SHP77 (cell line): ENCODE measurements around the gene CYP11A1.
"Not testable (repeated sequence)": the region's sequence is repeated elsewhere in the genome, so short reads cannot be mapped to it uniquely, and the experiment has no call there.

ENCODE experiments used
- DNase-seq, 2 experiments: peaks; one replicate each; lab custom pipeline; 2025; lab: John Stamatoyannopoulos, UW

CYP11A1 gene

GRCh38 chr15:74374648-74375302, 7.3 kb upstream of the CYP11A1 start:
- DNase-seq = no peak

DNA sequence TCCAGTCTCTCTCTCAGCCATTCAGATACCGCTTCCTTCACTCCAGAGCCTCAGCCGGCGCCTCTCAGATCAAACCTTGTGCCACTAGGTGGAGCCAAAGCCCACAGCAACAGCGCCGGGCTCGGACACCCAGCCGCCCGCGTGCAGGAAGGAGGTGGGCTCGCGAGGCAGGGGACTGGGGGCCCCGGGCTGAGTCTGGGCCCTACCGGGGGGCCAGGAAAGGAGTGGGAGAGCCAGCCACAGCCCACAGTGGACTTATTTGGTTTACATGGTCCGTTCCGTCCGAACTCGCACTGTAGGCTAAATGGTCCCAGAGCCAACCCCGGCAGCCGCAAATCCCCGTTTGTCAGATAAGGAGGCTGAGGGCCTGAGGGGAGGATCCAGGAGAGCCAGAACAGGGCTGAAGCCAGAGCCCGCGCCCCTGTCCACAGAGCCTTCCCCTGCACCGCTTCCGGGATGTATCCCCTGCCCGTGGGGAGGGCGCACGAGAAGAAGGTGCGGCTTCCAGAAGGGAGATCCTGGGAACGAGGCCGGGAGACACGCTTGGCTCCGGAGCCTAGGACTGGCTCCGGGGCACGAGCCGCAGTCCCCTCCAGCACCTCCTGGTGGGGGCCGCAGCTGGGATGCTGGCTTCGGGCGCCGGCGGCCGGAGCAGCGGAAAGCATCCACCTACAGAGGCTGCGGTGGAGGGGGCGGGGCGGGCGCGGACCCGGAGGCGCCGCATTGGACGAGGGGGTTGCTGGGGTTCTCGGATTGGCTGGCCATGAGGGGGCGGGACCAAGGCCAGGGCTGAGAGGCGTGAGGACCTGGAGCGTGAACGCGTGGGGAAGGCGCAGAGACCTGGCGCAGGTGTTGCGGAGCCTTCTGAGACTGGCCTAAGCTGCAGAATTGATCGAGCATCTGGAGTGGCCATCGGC, 6.5 kb upstream of the CYP11A1 start:
- peak; percentile 89 to 92 for DNase-seq

DNA sequence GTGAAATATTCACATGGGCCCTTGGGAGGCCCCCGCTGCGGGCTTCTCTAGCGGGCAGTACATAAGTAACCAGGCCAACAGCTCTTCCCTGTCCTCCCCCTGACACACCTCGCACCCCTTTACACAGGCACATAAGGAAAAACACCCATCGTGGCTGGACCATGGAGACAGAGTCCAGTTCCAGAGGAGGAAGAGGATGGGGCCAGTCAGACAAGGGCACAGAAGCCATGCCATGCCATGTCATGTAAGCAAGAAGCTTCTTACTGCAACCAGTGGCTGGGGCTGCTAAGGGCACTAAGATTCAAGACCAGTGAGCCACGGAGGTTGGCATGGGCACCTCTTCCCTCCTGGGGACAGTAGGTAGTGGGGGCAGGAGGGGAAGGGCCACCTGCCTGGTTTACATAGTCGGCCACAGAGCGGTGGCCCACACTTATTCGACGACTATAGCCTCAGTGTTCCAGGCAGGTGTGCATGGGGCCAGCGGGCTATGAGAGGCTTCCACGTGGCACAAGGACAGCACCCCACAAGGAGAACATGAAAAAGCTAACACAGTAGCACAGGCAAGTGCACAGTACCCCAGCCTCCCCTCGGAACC, 5.7 kb upstream of the CYP11A1 start:
- DNase-seq = no peak

DNA sequence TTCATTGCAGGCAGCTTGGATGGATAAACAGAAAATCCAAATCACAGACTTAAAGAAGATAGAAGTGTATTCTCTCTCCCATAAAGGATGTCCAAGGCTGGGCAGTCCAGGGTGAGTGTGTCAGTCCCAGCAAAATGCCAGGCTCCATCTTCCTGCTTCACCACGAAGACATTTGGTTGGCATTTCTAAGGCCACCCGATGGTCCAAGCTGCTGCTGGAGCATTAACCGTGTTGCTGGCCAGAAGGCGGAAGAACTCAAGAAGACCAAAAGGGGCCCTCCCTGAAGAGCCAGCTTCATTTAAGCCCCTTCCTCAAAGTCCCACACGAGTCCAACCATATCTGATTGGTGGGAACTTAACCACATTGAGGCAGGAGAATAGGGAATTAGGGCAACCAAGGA, 3.0 kb upstream of the CYP11A1 start:
- DNase-seq = no peak

DNA sequence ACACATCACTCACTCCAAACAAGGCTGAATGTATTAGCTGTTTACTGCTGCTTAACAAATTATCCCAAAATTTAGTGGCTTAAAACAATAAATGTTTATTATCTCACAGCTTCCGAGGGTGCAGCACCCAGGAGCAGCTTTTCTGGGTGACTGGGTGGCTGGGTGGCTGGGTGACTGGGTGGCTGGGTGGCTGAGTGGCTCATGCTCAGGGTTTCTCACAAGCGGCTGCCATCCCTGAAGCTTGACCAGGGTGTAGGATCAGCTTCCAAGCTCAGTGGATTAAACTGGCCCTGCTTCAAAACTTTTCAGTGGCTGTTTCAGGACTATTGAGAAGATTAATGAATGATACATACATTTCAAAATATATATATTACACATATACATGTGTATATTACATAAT, 2.3 kb upstream of the CYP11A1 start:
- DNase-seq = no peak

- no peak for DNase-seq
Measured at GRCh38 chr15:74369084-74369745, 1.8 kb upstream of the CYP11A1 start.

GRCh38 chr15:74368121-74368520, 675 bp upstream of the CYP11A1 start:
- DNase-seq = no peak

GRCh38 chr15:74365598-74366445, 1.6 kb downstream of the CYP11A1 start:
- no peak for DNase-seq

DNA sequence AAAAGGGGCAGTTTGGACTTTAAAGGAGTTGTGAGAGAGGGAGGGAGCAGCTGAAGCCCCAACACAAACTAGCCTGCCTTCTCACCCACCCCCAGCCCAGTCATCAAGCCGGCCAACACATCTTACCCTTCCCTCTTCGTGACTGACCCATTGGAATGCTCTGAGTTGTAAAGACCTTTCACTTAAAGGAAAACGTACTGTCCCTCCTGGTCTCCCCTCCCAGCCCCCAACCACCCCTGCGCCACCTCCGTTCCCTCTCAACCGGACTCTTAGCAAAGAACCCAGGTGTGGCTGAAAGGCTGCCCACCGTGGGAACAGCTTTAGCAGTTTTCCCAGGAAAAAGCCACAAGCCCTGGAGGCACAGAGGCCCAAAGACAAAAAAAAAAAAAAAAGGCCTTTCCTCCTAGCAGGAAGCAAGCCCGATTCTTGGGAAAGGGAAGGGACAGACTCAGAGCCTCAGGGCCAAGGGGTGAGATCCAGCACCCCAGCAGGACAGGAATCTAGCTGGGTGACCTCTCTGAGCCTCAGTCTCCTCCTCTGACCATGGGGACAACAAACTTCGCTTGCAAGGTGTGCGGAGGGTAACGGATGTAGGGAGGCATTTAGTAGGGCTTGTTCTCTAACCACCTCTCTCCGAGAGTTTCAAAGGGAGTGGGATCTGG, 2.4 kb downstream of the CYP11A1 start:
- no peak for DNase-seq

DNA sequence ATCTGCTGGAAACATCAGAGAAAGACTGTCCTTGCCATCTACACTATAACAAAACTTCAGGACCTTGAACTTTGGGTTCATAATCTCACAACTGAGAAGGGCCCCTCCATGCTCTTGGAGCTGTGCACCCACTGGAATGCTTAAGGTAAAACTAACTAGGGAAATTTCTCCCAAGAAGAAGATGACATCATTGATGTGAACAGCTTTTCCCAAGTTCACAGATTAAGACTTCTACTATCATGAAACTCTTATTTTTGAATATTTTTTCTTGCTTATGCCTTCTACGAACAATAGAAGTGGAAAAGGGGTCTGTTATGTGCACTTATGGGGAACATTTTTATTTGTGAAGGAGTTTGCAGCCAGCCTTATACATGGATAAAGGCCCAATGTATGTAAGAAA, 5.0 kb downstream of the CYP11A1 start:
- no peak for DNase-seq

GRCh38 chr15:74360855-74361254, 6.6 kb downstream of the CYP11A1 start:
- DNase-seq = not testable (repeated sequence)

GRCh38 chr15:74359376-74359775, 8.1 kb downstream of the CYP11A1 start:
- not testable (repeated sequence) for DNase-seq

DNA sequence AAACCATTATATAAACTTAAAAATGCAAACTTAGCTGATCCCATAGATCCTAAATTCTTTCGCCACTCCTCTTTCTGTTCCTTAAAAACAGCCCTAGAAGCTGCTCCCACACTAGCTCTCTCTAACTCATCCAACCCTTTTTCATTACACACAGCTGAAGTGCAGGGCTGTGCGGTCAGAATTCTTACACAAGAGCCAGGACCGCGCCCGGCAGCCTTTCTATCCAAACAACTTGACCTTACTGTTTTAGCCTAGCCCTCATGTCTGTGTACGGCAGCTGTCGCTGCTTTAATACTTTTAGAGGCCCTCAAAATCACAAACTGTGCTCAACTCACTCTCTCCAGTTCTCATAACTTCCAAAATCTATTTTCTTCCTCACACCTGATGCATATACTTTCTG, 9.9 kb downstream of the CYP11A1 start:
- not testable (repeated sequence) for DNase-seq

- not testable (repeated sequence) for DNase-seq
Measured at GRCh38 chr15:74356050-74356449, 11.4 kb downstream of the CYP11A1 start.

GRCh38 chr15:74353992-74354391, 13.5 kb downstream of the CYP11A1 start:
- DNase-seq = not testable (repeated sequence)

- DNase-seq = no peak
Measured at GRCh38 chr15:74352393-74352910, 15.0 kb downstream of the CYP11A1 start.

DNA sequence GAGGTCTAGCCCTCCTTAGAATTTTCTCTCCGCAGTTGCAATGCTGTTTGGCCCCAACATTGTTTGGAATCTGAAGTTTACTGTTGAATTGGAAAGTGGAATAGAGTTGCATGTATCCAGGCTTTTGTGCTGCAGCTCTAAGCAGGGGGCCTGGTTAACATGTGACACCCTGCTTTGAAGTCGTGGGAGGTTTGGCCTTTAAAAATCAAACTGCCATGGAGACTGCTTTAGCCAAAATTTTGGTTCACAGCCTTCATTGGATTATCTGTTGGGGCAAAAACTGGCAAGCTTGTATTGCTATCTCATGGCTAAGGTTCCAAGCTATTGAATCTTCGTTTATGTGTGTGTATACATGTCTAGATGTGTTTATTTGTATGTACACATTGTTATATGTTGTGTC, 15.8 kb downstream of the CYP11A1 start:
- DNase-seq = no peak

GRCh38 chr15:74350295-74351275, 16.9 kb downstream of the CYP11A1 start:
- no peak for DNase-seq

- no peak for DNase-seq
Measured at GRCh38 chr15:74349241-74349778, 18.1 kb downstream of the CYP11A1 start.
